IMR-90 (cell line): ENCODE measurements around the gene P2RX3. TPM values are rescaled to one million over a fixed set of nuclear protein-coding genes. Genes with fewer than 3 reads are reported as not detected.

Source experiments
- ATAC-seq: fragments of 200-7000 bp; cut with Tn5 transposase; 2 replicates; pipeline ENCODE4 v1.9.1; 2020; ENCODE audit warnings: low read depth, mild to moderate bottlenecking, moderate library complexity
- BruUV-seq: library from RNA; stranded (reverse); fragments of 400-500 nt; replicated peaks from 2 replicates; lab custom pipeline; 2021; lab: Mats Ljungman, UMichigan
- CTCF ChIA-PET: fragments of 300-600 bp; formaldehyde crosslinking; extraction: SDS; loops from one replicate; lab custom pipeline; 2021; ENCODE audit warnings: antibody characterized with exemption; lab: Yijun Ruan, JAX
- POLR2A ChIA-PET: fragments of 300-600 bp; sonication (Branson Sonifier 250); formaldehyde crosslinking; loops from one replicate; lab custom pipeline; 2022; ENCODE audit warnings: antibody characterized with exemption; ENCODE audit not compliant: unreplicated experiment; lab: Charles Lee
- DNase-seq: peaks from one replicate; pipeline ENCODE4 v3.0.0; 2013
- H2AFZ ChIP-seq: replicated peaks from 2 replicates; pipeline ENCODE3; 2013; ENCODE audit warnings: low read length, mild to moderate bottlenecking; ENCODE audit not compliant: poor library complexity
- H2AK5ac ChIP-seq: 2 replicates; pipeline ENCODE4 v1.6.1; 2013; ENCODE audit warnings: low read depth, low read length, inconsistent platforms
- H2AK9ac ChIP-seq: replicated peaks from 2 replicates; pipeline ENCODE3; 2013; ENCODE audit warnings: mild to moderate bottlenecking, low read depth, low read length, moderate library complexity; ENCODE audit not compliant: poor library complexity
- H2BK120ac ChIP-seq: 2 replicates; pipeline ENCODE4 v1.6.1; 2013; ENCODE audit warnings: low read depth, low read length, inconsistent platforms
- H2BK15ac ChIP-seq: 3 replicates; pipeline ENCODE4 v1.6.1; 2013; ENCODE audit warnings: low read depth, low read length, inconsistent platforms
- H2BK20ac ChIP-seq: 2 replicates; pipeline ENCODE4 v1.6.1; 2013; ENCODE audit warnings: low read depth, mild to moderate bottlenecking, inconsistent platforms, low read length, moderate library complexity
- H2BK5ac ChIP-seq: 2 replicates; pipeline ENCODE4 v1.6.1; 2013; ENCODE audit warnings: mild to moderate bottlenecking, low read depth, low read length, inconsistent platforms; ENCODE audit not compliant: poor library complexity, severe bottlenecking
- H3K14ac ChIP-seq: replicated peaks from 2 replicates; pipeline ENCODE4 v1.6.1; 2013; ENCODE audit warnings: low read depth, low read length, inconsistent platforms
- H3K18ac ChIP-seq: 2 replicates; pipeline ENCODE4 v1.6.1; 2013; ENCODE audit warnings: low read depth, low read length, control low read depth
- H3K23ac ChIP-seq: 2 replicates; pipeline ENCODE4 v1.6.1; 2013; ENCODE audit warnings: low read depth, low read length, inconsistent platforms
- H3K27ac ChIP-seq: 2 replicates; pipeline ENCODE4 v1.5.1; 2013; ENCODE audit warnings: mild to moderate bottlenecking, control low read depth, low read length; ENCODE audit not compliant: insufficient read depth
- H3K27me3 ChIP-seq: 2 replicates; pipeline ENCODE4 v1.6.1; 2013; ENCODE audit warnings: low read length; ENCODE audit not compliant: control insufficient read depth, insufficient read depth
- H3K36me3 ChIP-seq: 2 replicates; pipeline ENCODE4 v1.6.1; 2013; ENCODE audit warnings: low read length, mixed read lengths; ENCODE audit not compliant: control insufficient read depth, insufficient read depth
- H3K4ac ChIP-seq: 2 replicates; pipeline ENCODE4 v1.6.1; 2013; ENCODE audit warnings: low read depth, low read length, inconsistent platforms
- H3K4me1 ChIP-seq: 2 replicates; pipeline ENCODE4 v1.6.1; 2013; ENCODE audit warnings: low read length, mixed read lengths; ENCODE audit not compliant: control insufficient read depth, insufficient read depth
- H3K4me2 ChIP-seq: 2 replicates; pipeline ENCODE4 v1.6.1; 2013; ENCODE audit warnings: low read depth, mild to moderate bottlenecking, control low read depth, low read length, moderate library complexity
- H3K4me3 ChIP-seq: 2 replicates; pipeline ENCODE4 v1.5.1; 2013; ENCODE audit warnings: low read depth, mild to moderate bottlenecking, control low read depth, low read length, moderate library complexity; ENCODE audit not compliant: insufficient read depth
- H3K56ac ChIP-seq: 2 replicates; pipeline ENCODE4 v1.6.1; 2013; ENCODE audit warnings: low read length, inconsistent platforms; ENCODE audit not compliant: insufficient read depth; ENCODE audit errors: extremely low read depth
- H3K79me1 ChIP-seq, 2 experiments: 2 replicates each; pipeline ENCODE4 v1.6.1; 2013; ENCODE audit warnings: low read length in 2 of 2, inconsistent platforms in 1 of 2, low read depth in 1 of 2
- H3K9ac ChIP-seq: 2 replicates; pipeline ENCODE4 v1.6.1; 2013; ENCODE audit warnings: low read depth, low read length, control low read depth
- H3K9me1 ChIP-seq: 2 replicates; pipeline ENCODE4 v1.6.1; 2013; ENCODE audit warnings: low read length, inconsistent platforms; ENCODE audit not compliant: insufficient read depth
- H3K9me3 ChIP-seq: 2 replicates; pipeline ENCODE4 v1.6.1; 2013; ENCODE audit warnings: low read length; ENCODE audit not compliant: control insufficient read depth, insufficient read depth
- H4K20me1 ChIP-seq: 2 replicates; pipeline ENCODE4 v1.6.1; 2013; ENCODE audit warnings: low read length, inconsistent platforms; ENCODE audit not compliant: insufficient read depth
- H4K5ac ChIP-seq: 2 replicates; pipeline ENCODE4 v1.6.1; 2013; ENCODE audit warnings: mild to moderate bottlenecking, low read depth, low read length, control low read depth
- H4K8ac ChIP-seq, 2 experiments: 2 replicates each; pipeline ENCODE4 v1.6.1; 2013; ENCODE audit warnings: low read depth in 2 of 2, low read length in 2 of 2, control low read depth in 1 of 2, inconsistent platforms in 1 of 2
- H4K91ac ChIP-seq: 2 replicates; pipeline ENCODE4 v1.6.1; 2013; ENCODE audit warnings: low read depth, low read length, inconsistent platforms; ENCODE audit not compliant: insufficient read depth
- BHLHE40 ChIP-seq: fragments of 150-350 bp; IDR thresholded peaks from 2 replicates; pipeline ENCODE4 v1.6.1; 2016; ENCODE audit warnings: mild to moderate bottlenecking, low read depth, low read length
- CTCF ChIP-seq: conservative IDR thresholded peaks from 2 replicates; pipeline ENCODE4 v1.5.1; 2012; ENCODE audit warnings: mild to moderate bottlenecking, low read depth, low read length, improper control_type of control experiment
- FOS ChIP-seq: fragments of 150-350 bp; IDR thresholded peaks from 2 replicates; pipeline ENCODE4 v1.6.1; 2016; ENCODE audit warnings: low read depth, low read length
- MAZ ChIP-seq: IDR thresholded peaks from 2 replicates; pipeline ENCODE4 v1.6.1; 2012; ENCODE audit warnings: low read depth, mild to moderate bottlenecking, low read length, improper control_type of control experiment, moderate library complexity, borderline replicate concordance
- NFE2L2 ChIP-seq: fragments of 150-350 bp; IDR thresholded peaks from 2 replicates; pipeline ENCODE4 v1.6.1; 2016; ENCODE audit warnings: low read depth, mild to moderate bottlenecking, low read length
- RAD21 ChIP-seq: IDR thresholded peaks from 2 replicates; pipeline ENCODE4 v1.6.1; 2012; ENCODE audit warnings: low read length, improper control_type of control experiment
- RCOR1 ChIP-seq: IDR thresholded peaks from 2 replicates; pipeline ENCODE4 v1.6.1; 2012; ENCODE audit warnings: mild to moderate bottlenecking, low read length, improper control_type of control experiment; ENCODE audit not compliant: insufficient replicate concordance
- RFX5 ChIP-seq: IDR thresholded peaks from 2 replicates; pipeline ENCODE4 v1.8.0; 2012; ENCODE audit warnings: low read depth, mild to moderate bottlenecking, low read length, moderate library complexity
- USF2 ChIP-seq: fragments of 150-350 bp; IDR thresholded peaks from 2 replicates; pipeline ENCODE4 v1.6.1; 2017; ENCODE audit warnings: mild to moderate bottlenecking, antibody characterized with exemption, low read length, low read depth
- WGBS, 2 experiments: methylation state at CpG; one replicate each; pipeline versions ENCODE4 v1.1.5 to v1.1.7; 2013; ENCODE audit warnings: missing lambda C conversion rate in 2 of 2; ENCODE audit not compliant: insufficient read length in 1 of 2; ENCODE audit errors: extremely low coverage in 2 of 2; 5-methylcytosine and 5-hydroxymethylcytosine counted together
- dilution Hi-C: fragments of 300-500 bp; cut with HindIII; formaldehyde crosslinking; loops from one replicate; pipeline ENCODE4 v1.14.3; 2018; ENCODE audit warnings: low sequenced_read_pairs; ENCODE audit not compliant: unreplicated experiment
- in situ Hi-C: fragments of 300-500 bp; cut with MboI; formaldehyde crosslinking; loops from 3 replicates; pipeline ENCODE4 v1.14.3; 2019; ENCODE audit warnings: low sequenced_read_pairs, inconsistent platforms, mixed read lengths
- intact Hi-C: fragments of 100-400 bp; cut with micrococcal nuclease; formaldehyde crosslinking; loops from 2 replicates; pipeline ENCODE4 v1.10.0; 2022
- polyA plus RNA-seq, 3 experiments: library from polyadenylated mRNA; depleted of rRNA; stranded (reverse); fragments of >200 nt; gene quantifications; 2 replicates each; pipeline ENCODE4 v1.2.3, GENCODE V29; 2012; ENCODE audit warnings: low replicate concordance in 1 of 3
- total RNA-seq: library from RNA; depleted of rRNA; stranded (reverse); fragments of >200 nt; gene quantifications from 2 replicates; pipeline ENCODE4 v1.2.3, GENCODE V29; 2012

P2RX3 gene
- total and polyA plus RNA-seq, 2 of the 4 experiments (the other 2 are of a cell fraction), result not detected

- POLR2A ChIA-PET, result no interaction called here
- Histone ChIP-seq H3K4me3 (no peak overlapping the region), H2BK20ac (no peak overlapping the region), H3K56ac (no peak overlapping the region), H2BK5ac (no peak overlapping the region), H3K9me3 (peaks cover 3% of the 10 kb centered on the region; the same call in 1 of the 2 replicates), H4K5ac (no peak overlapping the region), H3K4me1 (no peaks in the 10 kb centered on the region), H4K91ac (no peak overlapping the region), H2AFZ (no peak overlapping the region), H3K14ac (no peak overlapping the region), H3K18ac (no peak overlapping the region), H4K8ac (no peak overlapping the region), H3K79me1 (no peaks in the 10 kb centered on the region), H3K36me3 (no peaks in the 10 kb centered on the region), H2BK120ac (no peak overlapping the region), H2AK9ac (no peak overlapping the region), H3K27me3 (peaks cover 49% of the 10 kb centered on the region), H4K20me1 (no peaks in the 10 kb centered on the region), H3K4me2 (no peak overlapping the region), H2AK5ac (no peak overlapping the region), H3K27ac (no peak overlapping the region), H3K23ac (no peak overlapping the region), H3K4ac (no peak overlapping the region), H3K9ac (no peak overlapping the region), H3K9me1 (no peaks in the 10 kb centered on the region), H2BK15ac (no peak overlapping the region)
- intact Hi-C loops, result no loop called here
- CTCF ChIA-PET, result no interaction called here
- DNase-seq, result no peak
- no CpG with 5 or more reads among the region's 3 CpGs for WGBS, 2 experiments
- in situ Hi-C loops, result loop anchor here (25.0 kb wide), 1 partner anchor 525 kb away; no protein-coding TSS in a partner anchor
- no peak for ATAC-seq
- dilution Hi-C loops, result no loop called here
- BruUV-seq, result no TSS peak
- TF ChIP-seq CTCF (no peak), RAD21 (no peak), RFX5 (no peak), NFE2L2 (no peak), FOS (no peak), MAZ (no peak), RCOR1 (no peak), USF2 (no peak), BHLHE40 (no peak)
These were observed 23.8 kb downstream of the P2RX3 start for GRCh38 chr11:57361926-57362325.
